Panc1 (cell line): ENCODE data around the gene DSCAM.

Source experiments
- SIN3A ChIP-seq: IDR thresholded peaks from 2 replicates; pipeline ENCODE4 v1.6.1; 2012; ENCODE audit warnings: low read depth, mild to moderate bottlenecking, low read length, moderate library complexity, borderline replicate concordance; ENCODE audit not compliant: insufficient read depth
- TF ChIP-seq, protein P1 (sequence below): fragments of 450-650 bp; IDR thresholded peaks from 2 replicates; pipeline ENCODE4 v1.5.1; 2017; ENCODE audit warnings: mild to moderate bottlenecking
- TF ChIP-seq, protein P2 (sequence below), 2 experiments: IDR thresholded peaks; 2 replicates each; pipeline ENCODE4 v1.6.1; 2011 to 2012; ENCODE audit warnings: low read depth in 2 of 2, control low read depth in 1 of 2, low read length in 1 of 2, mild to moderate bottlenecking in 1 of 2, moderate library complexity in 1 of 2; ENCODE audit not compliant: insufficient read depth in 1 of 2

DNA sequence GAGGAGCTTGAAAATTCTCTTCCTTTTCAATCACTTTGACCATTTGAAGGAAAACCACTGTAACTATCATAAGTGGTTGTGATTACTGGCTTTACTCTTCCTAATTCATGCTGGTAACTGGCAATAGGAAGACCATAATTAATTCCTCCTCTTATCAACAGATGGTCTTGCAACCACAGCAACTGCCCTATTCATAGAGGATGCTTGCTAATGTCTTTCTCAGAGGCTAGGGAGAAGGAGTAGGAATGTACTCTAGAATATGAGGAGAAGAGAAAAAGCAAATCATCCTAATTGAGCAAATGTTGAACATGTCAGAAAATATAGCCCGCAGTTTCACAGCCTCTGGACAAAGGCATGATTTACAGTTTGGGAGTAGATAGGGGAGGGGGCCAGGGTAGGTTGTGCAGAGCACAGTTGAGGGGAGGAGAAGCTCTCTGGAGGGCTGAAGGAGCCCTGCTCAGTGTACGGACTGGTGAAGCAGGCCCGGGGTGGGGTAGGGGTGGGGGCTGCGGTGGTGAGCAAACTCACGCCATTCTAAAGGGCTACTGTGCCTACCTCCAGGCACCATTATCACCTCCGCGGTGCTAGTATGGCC is 786.8 kb downstream of the DSCAM start:
- TF ChIP-seq, protein P1, sequence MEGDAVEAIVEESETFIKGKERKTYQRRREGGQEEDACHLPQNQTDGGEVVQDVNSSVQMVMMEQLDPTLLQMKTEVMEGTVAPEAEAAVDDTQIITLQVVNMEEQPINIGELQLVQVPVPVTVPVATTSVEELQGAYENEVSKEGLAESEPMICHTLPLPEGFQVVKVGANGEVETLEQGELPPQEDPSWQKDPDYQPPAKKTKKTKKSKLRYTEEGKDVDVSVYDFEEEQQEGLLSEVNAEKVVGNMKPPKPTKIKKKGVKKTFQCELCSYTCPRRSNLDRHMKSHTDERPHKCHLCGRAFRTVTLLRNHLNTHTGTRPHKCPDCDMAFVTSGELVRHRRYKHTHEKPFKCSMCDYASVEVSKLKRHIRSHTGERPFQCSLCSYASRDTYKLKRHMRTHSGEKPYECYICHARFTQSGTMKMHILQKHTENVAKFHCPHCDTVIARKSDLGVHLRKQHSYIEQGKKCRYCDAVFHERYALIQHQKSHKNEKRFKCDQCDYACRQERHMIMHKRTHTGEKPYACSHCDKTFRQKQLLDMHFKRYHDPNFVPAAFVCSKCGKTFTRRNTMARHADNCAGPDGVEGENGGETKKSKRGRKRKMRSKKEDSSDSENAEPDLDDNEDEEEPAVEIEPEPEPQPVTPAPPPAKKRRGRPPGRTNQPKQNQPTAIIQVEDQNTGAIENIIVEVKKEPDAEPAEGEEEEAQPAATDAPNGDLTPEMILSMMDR, result no peak
- TF ChIP-seq, protein P2, sequence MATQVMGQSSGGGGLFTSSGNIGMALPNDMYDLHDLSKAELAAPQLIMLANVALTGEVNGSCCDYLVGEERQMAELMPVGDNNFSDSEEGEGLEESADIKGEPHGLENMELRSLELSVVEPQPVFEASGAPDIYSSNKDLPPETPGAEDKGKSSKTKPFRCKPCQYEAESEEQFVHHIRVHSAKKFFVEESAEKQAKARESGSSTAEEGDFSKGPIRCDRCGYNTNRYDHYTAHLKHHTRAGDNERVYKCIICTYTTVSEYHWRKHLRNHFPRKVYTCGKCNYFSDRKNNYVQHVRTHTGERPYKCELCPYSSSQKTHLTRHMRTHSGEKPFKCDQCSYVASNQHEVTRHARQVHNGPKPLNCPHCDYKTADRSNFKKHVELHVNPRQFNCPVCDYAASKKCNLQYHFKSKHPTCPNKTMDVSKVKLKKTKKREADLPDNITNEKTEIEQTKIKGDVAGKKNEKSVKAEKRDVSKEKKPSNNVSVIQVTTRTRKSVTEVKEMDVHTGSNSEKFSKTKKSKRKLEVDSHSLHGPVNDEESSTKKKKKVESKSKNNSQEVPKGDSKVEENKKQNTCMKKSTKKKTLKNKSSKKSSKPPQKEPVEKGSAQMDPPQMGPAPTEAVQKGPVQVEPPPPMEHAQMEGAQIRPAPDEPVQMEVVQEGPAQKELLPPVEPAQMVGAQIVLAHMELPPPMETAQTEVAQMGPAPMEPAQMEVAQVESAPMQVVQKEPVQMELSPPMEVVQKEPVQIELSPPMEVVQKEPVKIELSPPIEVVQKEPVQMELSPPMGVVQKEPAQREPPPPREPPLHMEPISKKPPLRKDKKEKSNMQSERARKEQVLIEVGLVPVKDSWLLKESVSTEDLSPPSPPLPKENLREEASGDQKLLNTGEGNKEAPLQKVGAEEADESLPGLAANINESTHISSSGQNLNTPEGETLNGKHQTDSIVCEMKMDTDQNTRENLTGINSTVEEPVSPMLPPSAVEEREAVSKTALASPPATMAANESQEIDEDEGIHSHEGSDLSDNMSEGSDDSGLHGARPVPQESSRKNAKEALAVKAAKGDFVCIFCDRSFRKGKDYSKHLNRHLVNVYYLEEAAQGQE (IDR thresholded peaks at IDR 0.05; ENCODE audit: insufficient read depth in 1 of 2, low read depth in 2 of 2, low read length in 1 of 2), result no peak
- no peak for TF ChIP-seq SIN3A
